Suprapubic skin (tissue), 3 donors: ENCODE results near the gene ENPP3.
"Not testable (repeated sequence)": the region's sequence is repeated elsewhere in the genome, so short reads cannot be mapped to it uniquely, and the experiment has no call there.

ENCODE experiments used
- CTCF ChIP-seq, 2 donors: fragments of 200-600 bp in 1 of 2; fragments of 450-650 bp in 1 of 2; sonication (generic) in 1 of 2; IDR thresholded peaks; one replicate each; pipeline ENCODE4 v1.5.1; 2016 to 2019; ENCODE audit warnings: antibody characterized with exemption in 2 of 2, mild to moderate bottlenecking in 1 of 2, moderate library complexity in 1 of 2
- POLR2A ChIP-seq, 2 donors: fragments of 450-650 bp; IDR thresholded peaks; one replicate each; pipeline ENCODE4 v1.6.1; 2017; ENCODE audit warnings: antibody characterized with exemption in 2 of 2, mild to moderate bottlenecking in 2 of 2, moderate library complexity in 2 of 2

GRCh38 chr6:131703905-131704304 is 66.8 kb downstream of the ENPP3 start:
- TF ChIP-seq CTCF, POLR2A (IDR thresholded peaks at IDR 0.05): not testable (repeated sequence)
